HG02973 (cell line): Measurements from ENCODE around the gene KIAA2012.
"Not testable (repeated sequence)": the region's sequence is repeated elsewhere in the genome, so short reads cannot be mapped to it uniquely, and the experiment has no call there.

Source experiments
- ATAC-seq: cut with Tn5 transposase; IDR thresholded peaks from one replicate; pipeline ENCODE4 v1.9.1; 2021; ENCODE audit warnings: moderate library complexity; ENCODE audit not compliant: unreplicated experiment

KIAA2012 gene

GRCh38 chr2:202114291-202114690 is 41.2 kb downstream of the KIAA2012 start:
- no peak for ATAC-seq

- ATAC-seq, result no peak
Measured at GRCh38 chr2:202114795-202115194, 41.7 kb downstream of the KIAA2012 start.

GRCh38 chr2:202115479-202115971 is 42.5 kb downstream of the KIAA2012 start:
- no peak for ATAC-seq

GRCh38 chr2:202116691-202117090 is 43.6 kb downstream of the KIAA2012 start:
- ATAC-seq, result no peak

GRCh38 chr2:202118168-202118567 is 45.1 kb downstream of the KIAA2012 start:
- no peak for ATAC-seq

- no peak for ATAC-seq
Measured at GRCh38 chr2:202120828-202121227, 47.8 kb downstream of the KIAA2012 start.

- ATAC-seq, result no peak
Measured at GRCh38 chr2:202121532-202122162, 48.6 kb downstream of the KIAA2012 start.

- no peak for ATAC-seq
Measured at GRCh38 chr2:202122163-202122540, 49.1 kb downstream of the KIAA2012 start.

- no peak for ATAC-seq
Measured at GRCh38 chr2:202122980-202123720, 50.1 kb downstream of the KIAA2012 start.

GRCh38 chr2:202124286-202124685 is 51.2 kb downstream of the KIAA2012 start:
- no peak for ATAC-seq

GRCh38 chr2:202127687-202128331 is 54.8 kb downstream of the KIAA2012 start:
- no peak for ATAC-seq

GRCh38 chr2:202129841-202130240 is 56.8 kb downstream of the KIAA2012 start:
- ATAC-seq, result no peak

GRCh38 chr2:202133200-202133908 is 60.3 kb downstream of the KIAA2012 start:
- ATAC-seq, result no peak

- ATAC-seq, result no peak
Measured at GRCh38 chr2:202133909-202134265, 60.8 kb downstream of the KIAA2012 start.

GRCh38 chr2:202135091-202135874 is 62.2 kb downstream of the KIAA2012 start:
- no peak for ATAC-seq

GRCh38 chr2:202136039-202136438 is 63.0 kb downstream of the KIAA2012 start:
- not testable (repeated sequence) for ATAC-seq

- no peak for ATAC-seq
Measured at GRCh38 chr2:202136526-202136925, 63.5 kb downstream of the KIAA2012 start.

- no peak for ATAC-seq
Measured at GRCh38 chr2:202140522-202141252, 67.6 kb downstream of the KIAA2012 start.

GRCh38 chr2:202141329-202141947 is 68.4 kb downstream of the KIAA2012 start:
- ATAC-seq, result no peak
